OCI-LY7 (cell line): Measurements from ENCODE around the gene HS2ST1. TPM values are rescaled to one million over a fixed set of nuclear protein-coding genes. Genes with fewer than 3 reads are reported as not detected.

Experiments used
- BruUV-seq: library from RNA; stranded (reverse); fragments of 400-500 nt; replicated peaks from 2 replicates; lab custom pipeline; 2021; lab: Mats Ljungman, UMichigan
- CTCF ChIA-PET: fragments of 300-600 bp; sonication (Branson Sonifier 250); formaldehyde crosslinking; loops from one replicate; lab custom pipeline; 2022; ENCODE audit warnings: antibody characterized with exemption; ENCODE audit not compliant: unreplicated experiment; lab: Charles Lee
- POLR2A ChIA-PET: fragments of 300-600 bp; sonication (Branson Sonifier 250); formaldehyde crosslinking; loops from one replicate; lab custom pipeline; 2022; ENCODE audit warnings: antibody characterized with exemption; lab: Charles Lee
- DNase-seq: peaks from one replicate; pipeline ENCODE4 v3.0.0-alpha.2; 2015; ENCODE audit warnings: low spot score
- H2AFZ ChIP-seq: fragments of 200-600 bp; sonication (generic), shearing (Covaris generic); 2 replicates; pipeline ENCODE4 v1.6.1; 2014; ENCODE audit warnings: mild to moderate bottlenecking, antibody characterized with exemption, low read length, moderate library complexity
- H3K27ac ChIP-seq: fragments of 200-600 bp; sonication (generic); 2 replicates; pipeline ENCODE4 v1.5.1; 2014; ENCODE audit warnings: mixed run types, low read depth, mild to moderate bottlenecking, moderate library complexity, low read length, inconsistent platforms; ENCODE audit not compliant: poor library complexity, severe bottlenecking
- H3K36me3 ChIP-seq: fragments of 200-600 bp; sonication (generic); 2 replicates; pipeline ENCODE4 v1.6.1; 2014; ENCODE audit warnings: mild to moderate bottlenecking, antibody characterized with exemption, low read length, moderate library complexity, mixed read lengths; ENCODE audit not compliant: insufficient read depth
- H3K4me1 ChIP-seq: fragments of 200-600 bp; sonication (generic); 2 replicates; pipeline ENCODE4 v1.5.1; 2014; ENCODE audit warnings: mild to moderate bottlenecking, low read length; ENCODE audit not compliant: insufficient read depth, poor library complexity, severe bottlenecking
- H3K4me2 ChIP-seq: fragments of 200-600 bp; sonication (generic); 2 replicates; pipeline ENCODE4 v1.6.1; 2014; ENCODE audit warnings: mild to moderate bottlenecking, low read length
- H3K4me3 ChIP-seq: fragments of 200-600 bp; sonication (generic); 2 replicates; pipeline ENCODE4 v1.5.1; 2014; ENCODE audit warnings: mild to moderate bottlenecking, low read depth, low read length; ENCODE audit not compliant: poor library complexity, severe bottlenecking
- H3K79me2 ChIP-seq: fragments of 200-600 bp; sonication (generic); 2 replicates; pipeline ENCODE4 v1.6.1; 2016; ENCODE audit warnings: low read depth, mild to moderate bottlenecking, low read length, moderate library complexity, mixed read lengths; ENCODE audit not compliant: insufficient read depth
- H3K9me2 ChIP-seq: fragments of 200-600 bp; sonication (generic); 2 replicates; pipeline ENCODE4 v1.6.1; 2016; ENCODE audit warnings: mild to moderate bottlenecking, low read length, mixed read lengths; ENCODE audit not compliant: insufficient read depth
- H3K9me3 ChIP-seq: fragments of 200-600 bp; sonication (generic); 2 replicates; pipeline ENCODE4 v1.6.1; 2014; ENCODE audit warnings: mild to moderate bottlenecking, mixed run types, low read length, mixed read lengths
- H4K20me1 ChIP-seq: fragments of 200-600 bp; sonication (generic); 2 replicates; pipeline ENCODE4 v1.6.1; 2014; ENCODE audit warnings: mild to moderate bottlenecking, antibody characterized with exemption, low read length, moderate library complexity, mixed read lengths; ENCODE audit not compliant: insufficient read depth
- EZH2phosphoT487 ChIP-seq: fragments of 200-600 bp; sonication (generic); IDR thresholded peaks from 2 replicates; pipeline ENCODE4 v1.6.1; 2018; ENCODE audit warnings: low read depth, borderline replicate concordance, mild to moderate bottlenecking, mixed run types, antibody characterized with exemption, low read length, moderate library complexity, mixed read lengths
- intact Hi-C: fragments of 100-400 bp; cut with micrococcal nuclease; formaldehyde crosslinking; loops from one replicate; pipeline ENCODE4 v1.10.0; 2022; ENCODE audit not compliant: unreplicated experiment
- total RNA-seq, 2 experiments: library from RNA; depleted of rRNA in 1 of 2; stranded (reverse); fragments of >200 nt in 1 of 2; shearing (Covaris generic) in 1 of 2; gene quantifications; 2 replicates each; pipeline ENCODE4 v1.2.3, GENCODE V29; 2014 to 2022
- TF ChIP-seq, protein P1 (sequence below): fragments of 200-600 bp; sonication (generic); conservative IDR thresholded peaks from 2 replicates; pipeline ENCODE4 v1.5.1; 2014; ENCODE audit warnings: mild to moderate bottlenecking, antibody characterized with exemption, low read length, moderate library complexity, mixed read lengths

The HS2ST1 gene
- total RNA-seq, 2 experiments from 2014 or later: 20.9 to 63.7 TPM

DNA sequence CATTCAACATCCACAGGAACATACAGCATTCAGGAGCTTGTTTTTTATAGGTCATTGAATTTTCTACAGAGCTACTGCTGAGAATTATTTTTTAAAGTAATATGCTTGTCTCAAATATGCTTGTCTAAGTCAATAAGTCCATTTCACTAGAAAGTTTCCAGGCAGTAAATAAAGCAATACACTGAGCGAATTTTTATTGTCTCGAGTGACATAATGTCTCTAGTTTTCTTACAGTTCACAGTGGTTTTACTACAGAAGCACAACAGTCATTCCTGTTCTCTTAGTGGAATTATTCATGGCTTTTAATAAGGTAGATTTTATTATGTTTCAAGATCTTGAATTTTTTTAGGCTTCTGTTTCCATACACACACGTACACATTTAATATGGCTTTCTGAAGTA lies 83.8 kb downstream of the HS2ST1 start:
- Histone ChIP-seq H3K36me3 (peaks cover 62% of the 10 kb centered on the region), H3K79me2 (peaks cover 95% of the 10 kb centered on the region), H3K9me3 (peaks cover 6% of the 10 kb centered on the region; the same call in 1 of the 2 replicates), H3K4me3 (no peak overlapping the region), H3K4me1 (peaks cover 1% of the 10 kb centered on the region), H2AFZ (no peak overlapping the region), H3K27ac (no peak overlapping the region), H3K9me2 (no peaks in the 10 kb centered on the region), H4K20me1 (no peaks in the 10 kb centered on the region), H3K4me2 (no peak overlapping the region)
- intact Hi-C loops: no loop called here
- CTCF ChIA-PET: no interaction called here
- TF ChIP-seq, protein P1, sequence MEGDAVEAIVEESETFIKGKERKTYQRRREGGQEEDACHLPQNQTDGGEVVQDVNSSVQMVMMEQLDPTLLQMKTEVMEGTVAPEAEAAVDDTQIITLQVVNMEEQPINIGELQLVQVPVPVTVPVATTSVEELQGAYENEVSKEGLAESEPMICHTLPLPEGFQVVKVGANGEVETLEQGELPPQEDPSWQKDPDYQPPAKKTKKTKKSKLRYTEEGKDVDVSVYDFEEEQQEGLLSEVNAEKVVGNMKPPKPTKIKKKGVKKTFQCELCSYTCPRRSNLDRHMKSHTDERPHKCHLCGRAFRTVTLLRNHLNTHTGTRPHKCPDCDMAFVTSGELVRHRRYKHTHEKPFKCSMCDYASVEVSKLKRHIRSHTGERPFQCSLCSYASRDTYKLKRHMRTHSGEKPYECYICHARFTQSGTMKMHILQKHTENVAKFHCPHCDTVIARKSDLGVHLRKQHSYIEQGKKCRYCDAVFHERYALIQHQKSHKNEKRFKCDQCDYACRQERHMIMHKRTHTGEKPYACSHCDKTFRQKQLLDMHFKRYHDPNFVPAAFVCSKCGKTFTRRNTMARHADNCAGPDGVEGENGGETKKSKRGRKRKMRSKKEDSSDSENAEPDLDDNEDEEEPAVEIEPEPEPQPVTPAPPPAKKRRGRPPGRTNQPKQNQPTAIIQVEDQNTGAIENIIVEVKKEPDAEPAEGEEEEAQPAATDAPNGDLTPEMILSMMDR: no peak
- no peak for TF ChIP-seq EZH2phosphoT487
- no peak for DNase-seq
- no TSS peak for BruUV-seq
- POLR2A ChIA-PET: interaction anchor here (0.5 to 1.8 kb wide), 6 partner anchors 10 to 1380 kb away, joined by 3 to 7 read pairs (median 4); no protein-coding TSS in a partner anchor

DNA sequence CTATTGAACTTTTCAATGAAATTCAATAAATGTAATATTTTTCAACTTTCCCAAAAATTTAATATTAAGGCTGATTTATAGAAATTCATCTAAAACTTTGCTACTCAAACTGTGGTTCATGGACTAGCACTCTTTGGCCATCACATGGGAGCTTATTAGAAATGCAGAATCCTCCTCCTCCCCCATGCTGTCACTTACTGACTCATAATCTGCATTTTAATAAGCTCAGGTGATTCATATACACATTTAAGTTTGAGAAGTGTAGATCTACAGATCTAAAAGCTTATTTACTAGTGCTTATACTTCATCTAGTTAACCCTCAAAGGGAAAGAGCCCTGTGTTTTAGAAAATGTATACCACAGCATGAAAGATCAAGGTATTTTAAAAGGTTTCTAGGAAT lies 84.3 kb downstream of the HS2ST1 start:
- BruUV-seq: no TSS peak
- peaks cover 95% of the 10 kb centered on the region for H3K79me2 ChIP-seq
- CTCF ChIA-PET: no interaction called here

DNA sequence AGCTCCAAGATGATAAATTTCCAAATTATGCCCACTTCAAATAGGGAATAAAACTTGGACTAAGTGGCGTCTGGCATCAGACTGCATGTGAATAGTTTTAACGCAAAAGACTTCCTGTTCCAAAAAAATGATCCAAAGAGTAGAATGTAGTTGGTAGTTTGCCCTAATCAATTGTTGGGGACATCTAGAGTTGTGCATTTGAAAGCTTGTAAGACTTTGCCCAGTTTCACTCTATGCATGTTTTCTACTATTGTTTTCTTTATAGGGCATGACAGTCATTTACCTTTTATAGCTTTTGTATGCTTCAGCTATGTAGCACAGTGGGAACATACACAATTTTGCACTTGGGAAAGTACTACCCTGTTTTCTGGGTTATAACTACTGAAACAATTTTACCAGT lies 86.0 kb downstream of the HS2ST1 start:
- Histone ChIP-seq H3K4me2 (no peak overlapping the region), H3K9me3 (peaks cover 11% of the 10 kb centered on the region; the same call in 1 of the 2 replicates), H3K79me2 (peaks cover 95% of the 10 kb centered on the region), H4K20me1 (no peaks in the 10 kb centered on the region), H2AFZ (no peak overlapping the region), H3K9me2 (no peaks in the 10 kb centered on the region), H3K36me3 (peaks cover 52% of the 10 kb centered on the region), H3K4me1 (no peaks in the 10 kb centered on the region), H3K4me3 (no peak overlapping the region), H3K27ac (no peak overlapping the region)
- no TSS peak for BruUV-seq
- ChIA-PET POLR2A (interaction anchor here (0.5 to 1.3 kb wide), 8 partner anchors 8 to 611 kb away, joined by 3 to 5 read pairs (median 4); no protein-coding TSS in a partner anchor), CTCF (interaction anchor here (0.9 kb wide), 1 partner anchor 9 kb away, joined by 3 read pairs; no protein-coding TSS in a partner anchor)
- TF ChIP-seq EZH2phosphoT487: no peak
- TF ChIP-seq, protein P1: no peak
- DNase-seq: no peak
- intact Hi-C loops: no loop called here

More for the DNA sequence above, 84.3 kb downstream of the HS2ST1 start:
- DNase-seq: no peak
- Histone ChIP-seq H3K9me3 (peaks cover 9% of the 10 kb centered on the region; the same call in 1 of the 2 replicates), H3K4me2 (no peak overlapping the region), H3K27ac (no peak overlapping the region), H4K20me1 (no peaks in the 10 kb centered on the region), H3K4me1 (no peaks in the 10 kb centered on the region), H2AFZ (no peak overlapping the region), H3K4me3 (no peak overlapping the region), H3K9me2 (no peaks in the 10 kb centered on the region), H3K36me3 (peaks cover 64% of the 10 kb centered on the region)
- intact Hi-C loops: no loop called here
- POLR2A ChIA-PET: interaction anchor here (0.6 to 1.8 kb wide), 5 partner anchors 10 to 1380 kb away, joined by 3 to 7 read pairs (median 3); no protein-coding TSS in a partner anchor
- TF ChIP-seq EZH2phosphoT487: no peak
- TF ChIP-seq, protein P1: no peak
